ENCODE results near the gene RNF14. TPM values are rescaled to one million over a fixed set of nuclear protein-coding genes. Genes with fewer than 3 reads are reported as not detected.

RNF14 gene
- total RNA-seq, 1 experiment from 2014 or later, result 20.5 TPM

DNA sequence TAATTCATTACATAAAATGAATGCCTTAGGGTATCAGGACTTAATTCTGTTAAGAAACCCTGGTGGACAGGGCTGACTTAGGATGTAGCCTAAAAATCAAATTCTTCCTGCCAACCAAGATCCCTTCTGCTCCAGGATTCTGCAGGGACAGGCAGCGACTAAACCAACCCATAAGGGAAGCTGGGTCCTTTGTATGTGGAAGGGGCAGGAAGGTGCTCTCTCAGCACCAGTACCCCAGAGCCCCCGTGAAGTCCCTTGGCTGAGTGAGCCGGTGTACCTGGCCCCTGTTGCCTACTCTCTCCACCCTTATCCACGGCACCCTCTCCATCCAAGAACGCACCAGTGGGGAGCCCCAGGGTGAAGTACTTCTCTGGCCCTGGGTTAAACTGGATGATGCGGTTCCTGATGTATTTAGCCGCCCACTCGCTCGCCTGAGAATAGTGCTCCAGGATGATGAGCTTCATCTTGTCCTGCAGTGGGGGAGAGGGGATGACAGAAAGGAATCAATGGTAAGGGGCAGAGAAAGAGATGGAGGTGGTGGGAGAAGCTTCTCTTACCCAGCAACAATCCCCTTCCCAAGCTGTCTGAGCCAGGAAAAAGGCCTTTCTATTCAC is 42.8 kb downstream of the RNF14 start:
- ATAC-seq (no peak), DNase-seq (ENCODE audit: low spot score) (no peak)
- peaks cover 29% of the 10 kb centered on the region for H3K36me3 Mint-ChIP-seq
- H3K27ac Mint-ChIP-seq, result no peak overlapping the region
- peak overlapping the region; percentile 81 for H3K4me3 Mint-ChIP-seq
- ChIA-PET CTCF (interaction anchor here (0.5 to 4.6 kb wide), 47 partner anchors 10 to 702 kb away, joined by 3 to 63 read pairs (median 4); partner anchors contain the start of genes DELE1, NDFIP1, RELL2 and RNF14), POLR2A (interaction anchor here (0.6 to 1.4 kb wide), 4 partner anchors 37 to 355 kb away, joined by 3 to 6 read pairs (median 4); partner anchors contain the start of gene RNF14)
- H3K4me1 Mint-ChIP-seq, result peaks cover 9% of the 10 kb centered on the region
- TF ChIP-seq, protein P1, sequence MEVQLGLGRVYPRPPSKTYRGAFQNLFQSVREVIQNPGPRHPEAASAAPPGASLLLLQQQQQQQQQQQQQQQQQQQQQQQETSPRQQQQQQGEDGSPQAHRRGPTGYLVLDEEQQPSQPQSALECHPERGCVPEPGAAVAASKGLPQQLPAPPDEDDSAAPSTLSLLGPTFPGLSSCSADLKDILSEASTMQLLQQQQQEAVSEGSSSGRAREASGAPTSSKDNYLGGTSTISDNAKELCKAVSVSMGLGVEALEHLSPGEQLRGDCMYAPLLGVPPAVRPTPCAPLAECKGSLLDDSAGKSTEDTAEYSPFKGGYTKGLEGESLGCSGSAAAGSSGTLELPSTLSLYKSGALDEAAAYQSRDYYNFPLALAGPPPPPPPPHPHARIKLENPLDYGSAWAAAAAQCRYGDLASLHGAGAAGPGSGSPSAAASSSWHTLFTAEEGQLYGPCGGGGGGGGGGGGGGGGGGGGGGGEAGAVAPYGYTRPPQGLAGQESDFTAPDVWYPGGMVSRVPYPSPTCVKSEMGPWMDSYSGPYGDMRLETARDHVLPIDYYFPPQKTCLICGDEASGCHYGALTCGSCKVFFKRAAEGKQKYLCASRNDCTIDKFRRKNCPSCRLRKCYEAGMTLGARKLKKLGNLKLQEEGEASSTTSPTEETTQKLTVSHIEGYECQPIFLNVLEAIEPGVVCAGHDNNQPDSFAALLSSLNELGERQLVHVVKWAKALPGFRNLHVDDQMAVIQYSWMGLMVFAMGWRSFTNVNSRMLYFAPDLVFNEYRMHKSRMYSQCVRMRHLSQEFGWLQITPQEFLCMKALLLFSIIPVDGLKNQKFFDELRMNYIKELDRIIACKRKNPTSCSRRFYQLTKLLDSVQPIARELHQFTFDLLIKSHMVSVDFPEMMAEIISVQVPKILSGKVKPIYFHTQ (CRISPR knock-in tag; IDR thresholded peaks at IDR 0.05), result no peak
- TF ChIP-seq NFATC4 (CRISPR knock-in tag; IDR thresholded peaks at IDR 0.05), result no peak
- TF ChIP-seq, protein P2, sequence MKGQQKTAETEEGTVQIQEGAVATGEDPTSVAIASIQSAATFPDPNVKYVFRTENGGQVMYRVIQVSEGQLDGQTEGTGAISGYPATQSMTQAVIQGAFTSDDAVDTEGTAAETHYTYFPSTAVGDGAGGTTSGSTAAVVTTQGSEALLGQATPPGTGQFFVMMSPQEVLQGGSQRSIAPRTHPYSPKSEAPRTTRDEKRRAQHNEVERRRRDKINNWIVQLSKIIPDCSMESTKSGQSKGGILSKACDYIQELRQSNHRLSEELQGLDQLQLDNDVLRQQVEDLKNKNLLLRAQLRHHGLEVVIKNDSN (CRISPR knock-in tag; IDR thresholded peaks at IDR 0.05), result no peak
- TF ChIP-seq, protein P3, sequence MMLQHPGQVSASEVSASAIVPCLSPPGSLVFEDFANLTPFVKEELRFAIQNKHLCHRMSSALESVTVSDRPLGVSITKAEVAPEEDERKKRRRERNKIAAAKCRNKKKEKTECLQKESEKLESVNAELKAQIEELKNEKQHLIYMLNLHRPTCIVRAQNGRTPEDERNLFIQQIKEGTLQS (CRISPR knock-in tag; conservative IDR thresholded peaks at IDR 0.05), result no peak
- TF ChIP-seq, protein P4, sequence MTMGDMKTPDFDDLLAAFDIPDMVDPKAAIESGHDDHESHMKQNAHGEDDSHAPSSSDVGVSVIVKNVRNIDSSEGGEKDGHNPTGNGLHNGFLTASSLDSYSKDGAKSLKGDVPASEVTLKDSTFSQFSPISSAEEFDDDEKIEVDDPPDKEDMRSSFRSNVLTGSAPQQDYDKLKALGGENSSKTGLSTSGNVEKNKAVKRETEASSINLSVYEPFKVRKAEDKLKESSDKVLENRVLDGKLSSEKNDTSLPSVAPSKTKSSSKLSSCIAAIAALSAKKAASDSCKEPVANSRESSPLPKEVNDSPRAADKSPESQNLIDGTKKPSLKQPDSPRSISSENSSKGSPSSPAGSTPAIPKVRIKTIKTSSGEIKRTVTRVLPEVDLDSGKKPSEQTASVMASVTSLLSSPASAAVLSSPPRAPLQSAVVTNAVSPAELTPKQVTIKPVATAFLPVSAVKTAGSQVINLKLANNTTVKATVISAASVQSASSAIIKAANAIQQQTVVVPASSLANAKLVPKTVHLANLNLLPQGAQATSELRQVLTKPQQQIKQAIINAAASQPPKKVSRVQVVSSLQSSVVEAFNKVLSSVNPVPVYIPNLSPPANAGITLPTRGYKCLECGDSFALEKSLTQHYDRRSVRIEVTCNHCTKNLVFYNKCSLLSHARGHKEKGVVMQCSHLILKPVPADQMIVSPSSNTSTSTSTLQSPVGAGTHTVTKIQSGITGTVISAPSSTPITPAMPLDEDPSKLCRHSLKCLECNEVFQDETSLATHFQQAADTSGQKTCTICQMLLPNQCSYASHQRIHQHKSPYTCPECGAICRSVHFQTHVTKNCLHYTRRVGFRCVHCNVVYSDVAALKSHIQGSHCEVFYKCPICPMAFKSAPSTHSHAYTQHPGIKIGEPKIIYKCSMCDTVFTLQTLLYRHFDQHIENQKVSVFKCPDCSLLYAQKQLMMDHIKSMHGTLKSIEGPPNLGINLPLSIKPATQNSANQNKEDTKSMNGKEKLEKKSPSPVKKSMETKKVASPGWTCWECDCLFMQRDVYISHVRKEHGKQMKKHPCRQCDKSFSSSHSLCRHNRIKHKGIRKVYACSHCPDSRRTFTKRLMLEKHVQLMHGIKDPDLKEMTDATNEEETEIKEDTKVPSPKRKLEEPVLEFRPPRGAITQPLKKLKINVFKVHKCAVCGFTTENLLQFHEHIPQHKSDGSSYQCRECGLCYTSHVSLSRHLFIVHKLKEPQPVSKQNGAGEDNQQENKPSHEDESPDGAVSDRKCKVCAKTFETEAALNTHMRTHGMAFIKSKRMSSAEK (CRISPR knock-in tag; IDR thresholded peaks at IDR 0.05; ENCODE audit: borderline replicate concordance), result no peak
- no peak for TF ChIP-seq ZNF263 (CRISPR knock-in tag; IDR thresholded peaks at IDR 0.05; ENCODE audit: low read depth)
- TF ChIP-seq ZNF671 (CRISPR knock-in tag; IDR thresholded peaks at IDR 0.05), result no peak
- no peak for TF ChIP-seq ZNF317 (CRISPR knock-in tag; IDR thresholded peaks at IDR 0.05; ENCODE audit: borderline replicate concordance, low read depth)
- TF ChIP-seq NFE2L1 (CRISPR knock-in tag; IDR thresholded peaks at IDR 0.05), result no peak
- TF ChIP-seq RELA (CRISPR knock-in tag; IDR thresholded peaks at IDR 0.05; ENCODE audit: borderline replicate concordance), result no peak
- no peak for TF ChIP-seq ZNF423 (CRISPR knock-in tag; IDR thresholded peaks at IDR 0.05)
- TF ChIP-seq ZNF138 (CRISPR knock-in tag; conservative IDR thresholded peaks at IDR 0.05), result no peak
- H3K27me3 Mint-ChIP-seq (ENCODE audit: low read depth), result peaks cover 2% of the 10 kb centered on the region; the same call in 1 of the 2 replicates
- no peaks in the 10 kb centered on the region for H3K9me3 Mint-ChIP-seq

DNA sequence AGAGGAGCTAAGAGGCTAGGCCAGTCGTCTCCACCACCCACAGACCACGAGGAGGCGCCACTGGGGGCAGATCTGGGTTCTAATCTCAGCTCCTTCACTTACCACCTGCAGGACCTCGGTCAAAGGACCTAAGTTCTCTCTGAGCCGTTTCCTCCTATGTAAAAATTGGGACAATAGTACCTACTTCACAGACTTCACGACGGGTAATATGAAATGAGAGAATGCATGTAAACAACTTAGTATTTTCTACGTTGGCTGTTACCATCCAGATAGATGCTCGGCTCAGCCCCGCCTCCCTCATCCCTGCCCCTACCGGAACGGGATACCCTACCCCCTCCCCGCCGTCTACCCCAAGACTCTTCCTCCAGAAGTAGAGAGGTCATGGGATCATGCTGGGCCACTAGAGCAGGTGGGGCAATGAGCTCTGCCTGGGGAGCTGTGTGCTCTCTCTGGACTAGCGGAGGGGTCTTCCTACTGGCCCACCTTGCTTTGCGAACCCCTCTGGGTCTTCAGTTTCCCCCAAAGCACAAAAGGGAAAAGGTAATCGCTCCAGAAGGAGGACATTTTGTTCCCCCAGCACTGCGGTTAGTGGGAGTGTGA is 43.4 kb downstream of the RNF14 start:
- DNase-seq (ENCODE audit: low spot score) (peak; percentile 82), ATAC-seq (peak; percentile 84)
- Mint-ChIP-seq H3K4me3 (peak overlapping the region; percentile 81), H3K36me3 (peaks cover 23% of the 10 kb centered on the region), H3K4me1 (peaks cover 9% of the 10 kb centered on the region), H3K27ac (peak overlapping the region; percentile 85), H3K9me3 (no peaks in the 10 kb centered on the region), H3K27me3 (ENCODE audit: low read depth) (peaks cover 2% of the 10 kb centered on the region; the same call in 1 of the 2 replicates)
- POLR2A ChIA-PET, result interaction anchor here (0.6 to 1.4 kb wide), 4 partner anchors 36 to 355 kb away, joined by 3 to 6 read pairs (median 4); partner anchors contain the start of gene RNF14
- no peak for TF ChIP-seq EMX1 (CRISPR knock-in tag; IDR thresholded peaks at IDR 0.05)
- no peak for TF ChIP-seq PRRX2 (CRISPR knock-in tag; IDR thresholded peaks at IDR 0.05)
- TF ChIP-seq, protein P5, sequence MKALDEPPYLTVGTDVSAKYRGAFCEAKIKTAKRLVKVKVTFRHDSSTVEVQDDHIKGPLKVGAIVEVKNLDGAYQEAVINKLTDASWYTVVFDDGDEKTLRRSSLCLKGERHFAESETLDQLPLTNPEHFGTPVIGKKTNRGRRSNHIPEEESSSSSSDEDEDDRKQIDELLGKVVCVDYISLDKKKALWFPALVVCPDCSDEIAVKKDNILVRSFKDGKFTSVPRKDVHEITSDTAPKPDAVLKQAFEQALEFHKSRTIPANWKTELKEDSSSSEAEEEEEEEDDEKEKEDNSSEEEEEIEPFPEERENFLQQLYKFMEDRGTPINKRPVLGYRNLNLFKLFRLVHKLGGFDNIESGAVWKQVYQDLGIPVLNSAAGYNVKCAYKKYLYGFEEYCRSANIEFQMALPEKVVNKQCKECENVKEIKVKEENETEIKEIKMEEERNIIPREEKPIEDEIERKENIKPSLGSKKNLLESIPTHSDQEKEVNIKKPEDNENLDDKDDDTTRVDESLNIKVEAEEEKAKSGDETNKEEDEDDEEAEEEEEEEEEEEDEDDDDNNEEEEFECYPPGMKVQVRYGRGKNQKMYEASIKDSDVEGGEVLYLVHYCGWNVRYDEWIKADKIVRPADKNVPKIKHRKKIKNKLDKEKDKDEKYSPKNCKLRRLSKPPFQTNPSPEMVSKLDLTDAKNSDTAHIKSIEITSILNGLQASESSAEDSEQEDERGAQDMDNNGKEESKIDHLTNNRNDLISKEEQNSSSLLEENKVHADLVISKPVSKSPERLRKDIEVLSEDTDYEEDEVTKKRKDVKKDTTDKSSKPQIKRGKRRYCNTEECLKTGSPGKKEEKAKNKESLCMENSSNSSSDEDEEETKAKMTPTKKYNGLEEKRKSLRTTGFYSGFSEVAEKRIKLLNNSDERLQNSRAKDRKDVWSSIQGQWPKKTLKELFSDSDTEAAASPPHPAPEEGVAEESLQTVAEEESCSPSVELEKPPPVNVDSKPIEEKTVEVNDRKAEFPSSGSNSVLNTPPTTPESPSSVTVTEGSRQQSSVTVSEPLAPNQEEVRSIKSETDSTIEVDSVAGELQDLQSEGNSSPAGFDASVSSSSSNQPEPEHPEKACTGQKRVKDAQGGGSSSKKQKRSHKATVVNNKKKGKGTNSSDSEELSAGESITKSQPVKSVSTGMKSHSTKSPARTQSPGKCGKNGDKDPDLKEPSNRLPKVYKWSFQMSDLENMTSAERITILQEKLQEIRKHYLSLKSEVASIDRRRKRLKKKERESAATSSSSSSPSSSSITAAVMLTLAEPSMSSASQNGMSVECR (CRISPR knock-in tag; IDR thresholded peaks at IDR 0.05; ENCODE audit: borderline replicate concordance), result peak; percentile 30; the same call in 1 of the 2 replicates
- TF ChIP-seq, protein P6, sequence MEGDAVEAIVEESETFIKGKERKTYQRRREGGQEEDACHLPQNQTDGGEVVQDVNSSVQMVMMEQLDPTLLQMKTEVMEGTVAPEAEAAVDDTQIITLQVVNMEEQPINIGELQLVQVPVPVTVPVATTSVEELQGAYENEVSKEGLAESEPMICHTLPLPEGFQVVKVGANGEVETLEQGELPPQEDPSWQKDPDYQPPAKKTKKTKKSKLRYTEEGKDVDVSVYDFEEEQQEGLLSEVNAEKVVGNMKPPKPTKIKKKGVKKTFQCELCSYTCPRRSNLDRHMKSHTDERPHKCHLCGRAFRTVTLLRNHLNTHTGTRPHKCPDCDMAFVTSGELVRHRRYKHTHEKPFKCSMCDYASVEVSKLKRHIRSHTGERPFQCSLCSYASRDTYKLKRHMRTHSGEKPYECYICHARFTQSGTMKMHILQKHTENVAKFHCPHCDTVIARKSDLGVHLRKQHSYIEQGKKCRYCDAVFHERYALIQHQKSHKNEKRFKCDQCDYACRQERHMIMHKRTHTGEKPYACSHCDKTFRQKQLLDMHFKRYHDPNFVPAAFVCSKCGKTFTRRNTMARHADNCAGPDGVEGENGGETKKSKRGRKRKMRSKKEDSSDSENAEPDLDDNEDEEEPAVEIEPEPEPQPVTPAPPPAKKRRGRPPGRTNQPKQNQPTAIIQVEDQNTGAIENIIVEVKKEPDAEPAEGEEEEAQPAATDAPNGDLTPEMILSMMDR (IDR thresholded peaks at IDR 0.05), result peak; percentile 32; the same call in 1 of the 2 replicates
- no peak for TF ChIP-seq TCF7 (CRISPR knock-in tag; IDR thresholded peaks at IDR 0.05; ENCODE audit: low read depth)
- TF ChIP-seq, protein P7, sequence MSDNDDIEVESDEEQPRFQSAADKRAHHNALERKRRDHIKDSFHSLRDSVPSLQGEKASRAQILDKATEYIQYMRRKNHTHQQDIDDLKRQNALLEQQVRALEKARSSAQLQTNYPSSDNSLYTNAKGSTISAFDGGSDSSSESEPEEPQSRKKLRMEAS (CRISPR knock-in tag; IDR thresholded peaks at IDR 0.05), result 0 out of 2 replicates have a peak, but pooled peaks have one; percentile 6
- CTCF ChIA-PET, result interaction anchor here (0.5 to 4.6 kb wide), 51 partner anchors 9 to 701 kb away, joined by 3 to 63 read pairs (median 4); partner anchors contain the start of genes DELE1, NDFIP1, RELL2 and RNF14
